Endodermal cell (in vitro differentiated cells): ENCODE results near the gene HDAC4. TPM values are rescaled to one million over a fixed set of nuclear protein-coding genes. Genes with fewer than 3 reads are reported as not detected.
A peak's percentile ranks its signal among the peaks of the same experiment; 100 is the strongest.

ENCODE experiments used
- DNase-seq: peaks from one replicate; pipeline ENCODE4 v3.0.0-alpha.2; 2017
- H3K27ac ChIP-seq: 2 replicates; pipeline ENCODE4 v1.5.1; 2013; ENCODE audit warnings: mild to moderate bottlenecking, low read depth, low read length, moderate library complexity
- H3K27me3 ChIP-seq: 2 replicates; pipeline ENCODE4 v1.6.1; 2013; ENCODE audit warnings: mild to moderate bottlenecking, low read length, moderate library complexity; ENCODE audit not compliant: insufficient read depth, control insufficient read depth, poor library complexity, severe bottlenecking
- H3K36me3 ChIP-seq: 2 replicates; pipeline ENCODE4 v1.7.0; 2013; ENCODE audit warnings: mild to moderate bottlenecking, low read length, moderate library complexity; ENCODE audit not compliant: control insufficient read depth, insufficient read depth
- H3K4me1 ChIP-seq: one replicate; pipeline ENCODE4 v1.7.0; 2013; ENCODE audit warnings: low read length; ENCODE audit not compliant: control insufficient read depth, insufficient read depth
- H3K4me3 ChIP-seq: 2 replicates; pipeline ENCODE4 v1.5.1; 2013; ENCODE audit warnings: mild to moderate bottlenecking, low read length, moderate library complexity
- H3K9ac ChIP-seq: 2 replicates; pipeline ENCODE4 v1.6.1; 2013; ENCODE audit warnings: mild to moderate bottlenecking, low read length, moderate library complexity; ENCODE audit not compliant: poor library complexity, severe bottlenecking; ENCODE audit errors: extremely low read depth
- H3K9me3 ChIP-seq: 2 replicates; pipeline ENCODE4 v1.6.1; 2013; ENCODE audit warnings: mild to moderate bottlenecking, low read length, moderate library complexity; ENCODE audit not compliant: control insufficient read depth
- H3K27ac Mint-ChIP-seq: 2 replicates; pipeline ENCODE4 v1.8.0; 2020; ENCODE audit warnings: mixed read lengths
- H3K27me3 Mint-ChIP-seq: 2 replicates; pipeline ENCODE4 v1.8.0; 2021; ENCODE audit warnings: mild to moderate bottlenecking, mixed read lengths; ENCODE audit not compliant: insufficient read depth
- H3K36me3 Mint-ChIP-seq: 2 replicates; pipeline ENCODE4 v1.8.0; 2020; ENCODE audit warnings: low read depth, mixed read lengths
- H3K4me1 Mint-ChIP-seq: 2 replicates; pipeline ENCODE4 v1.8.0; 2020; ENCODE audit warnings: mixed read lengths
- H3K4me3 Mint-ChIP-seq: 2 replicates; pipeline ENCODE4 v1.8.0; 2020; ENCODE audit warnings: mild to moderate bottlenecking, moderate library complexity, mixed read lengths
- H3K9me3 Mint-ChIP-seq: 2 replicates; pipeline ENCODE4 v1.8.0; 2020; ENCODE audit warnings: mild to moderate bottlenecking, mixed read lengths
- CTCF ChIP-seq: fragments of 200-600 bp; sonication (generic); conservative IDR thresholded peaks from 2 replicates; pipeline ENCODE4 v1.5.0; 2021; ENCODE audit warnings: antibody characterized with exemption, mild to moderate bottlenecking
- WGBS, 2 experiments: methylation state at CpG; one replicate each; pipeline versions ENCODE4 v1.1.5 to v1.1.7; 2013; ENCODE audit warnings: missing lambda C conversion rate in 2 of 2, mixed read lengths in 1 of 2; ENCODE audit not compliant: insufficient coverage in 1 of 2, insufficient read length in 1 of 2; 5-methylcytosine and 5-hydroxymethylcytosine counted together
- total RNA-seq, 2 donors: library from RNA; stranded (reverse); fragmentation: NEBNext Ultra II Directional in 1 of 2; extraction: Animal tissue kit (Norgen Biotek cat#: 25700) in 1 of 2; gene quantifications; 2 replicates in 1 of 2; 3 replicates in 1 of 2; pipeline ENCODE4 v1.2.1, GENCODE V29; 2021

The HDAC4 gene
- total RNA-seq, 2 donors from 2014 or later: 45.7 to 51.2 TPM

- Histone ChIP-seq H3K4me3 (no peak overlapping the region), H3K4me1 (peaks cover 14% of the 10 kb centered on the region), H3K36me3 (no peaks in the 10 kb centered on the region), H3K27me3 (no peaks in the 10 kb centered on the region), H3K9me3 (no peaks in the 10 kb centered on the region), H3K9ac (no peak overlapping the region), H3K27ac (no peak overlapping the region)
- no peaks in the 10 kb centered on the region for H3K36me3 Mint-ChIP-seq
- H3K27ac Mint-ChIP-seq: no peak overlapping the region
- no peak for TF ChIP-seq CTCF
- H3K9me3 Mint-ChIP-seq: no peaks in the 10 kb centered on the region
- 94 to 100% methylated on average over 5 to 9 of the region's 9 CpGs for WGBS, 2 experiments
- H3K4me1 Mint-ChIP-seq: peaks cover 34% of the 10 kb centered on the region
- DNase-seq: no peak
- no peaks in the 10 kb centered on the region for H3K27me3 Mint-ChIP-seq
- no peak overlapping the region for H3K4me3 Mint-ChIP-seq
Observed at GRCh38 chr2:239214725-239215124, 186.1 kb downstream of the HDAC4 start.

DNA sequence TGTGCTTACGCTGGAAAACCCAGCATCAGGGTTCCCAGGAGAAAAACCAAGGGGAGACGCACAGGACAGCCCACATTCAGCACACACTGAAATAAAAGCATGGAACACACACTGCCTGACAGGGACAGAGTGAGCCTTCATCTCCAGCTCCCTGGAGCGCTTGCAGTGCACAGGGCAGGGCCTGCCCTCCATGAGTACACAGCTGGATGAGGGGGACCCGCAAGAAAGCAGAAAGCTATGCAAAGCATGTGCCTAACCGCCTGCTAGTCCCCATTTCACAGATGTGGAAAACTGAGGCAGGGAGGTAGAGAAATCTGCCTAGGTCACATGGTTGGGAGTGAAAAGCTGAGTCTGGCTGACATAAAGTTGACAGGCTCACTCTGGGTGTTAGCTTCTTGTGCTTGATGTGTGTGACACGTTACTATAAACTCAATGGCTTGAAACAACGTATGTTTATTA, 187.1 kb downstream of the HDAC4 start:
- H3K4me1 ChIP-seq: peaks cover 14% of the 10 kb centered on the region
- H3K27ac Mint-ChIP-seq: no peak overlapping the region
- H3K27me3 Mint-ChIP-seq: no peaks in the 10 kb centered on the region
- no peaks in the 10 kb centered on the region for H3K36me3 ChIP-seq
- no peak for TF ChIP-seq CTCF
- no peak overlapping the region for H3K4me3 ChIP-seq
- H3K9me3 ChIP-seq: no peaks in the 10 kb centered on the region
- no peak overlapping the region for H3K9ac ChIP-seq
- no peak overlapping the region for H3K4me3 Mint-ChIP-seq
- 91 to 95% methylated on average over 5 to 7 of the region's 7 CpGs for WGBS, 2 experiments
- no peaks in the 10 kb centered on the region for H3K9me3 Mint-ChIP-seq
- H3K36me3 Mint-ChIP-seq: no peaks in the 10 kb centered on the region
- no peak overlapping the region for H3K27ac ChIP-seq
- H3K27me3 ChIP-seq: no peaks in the 10 kb centered on the region
- no peak for DNase-seq
- H3K4me1 Mint-ChIP-seq: peaks cover 37% of the 10 kb centered on the region

DNA sequence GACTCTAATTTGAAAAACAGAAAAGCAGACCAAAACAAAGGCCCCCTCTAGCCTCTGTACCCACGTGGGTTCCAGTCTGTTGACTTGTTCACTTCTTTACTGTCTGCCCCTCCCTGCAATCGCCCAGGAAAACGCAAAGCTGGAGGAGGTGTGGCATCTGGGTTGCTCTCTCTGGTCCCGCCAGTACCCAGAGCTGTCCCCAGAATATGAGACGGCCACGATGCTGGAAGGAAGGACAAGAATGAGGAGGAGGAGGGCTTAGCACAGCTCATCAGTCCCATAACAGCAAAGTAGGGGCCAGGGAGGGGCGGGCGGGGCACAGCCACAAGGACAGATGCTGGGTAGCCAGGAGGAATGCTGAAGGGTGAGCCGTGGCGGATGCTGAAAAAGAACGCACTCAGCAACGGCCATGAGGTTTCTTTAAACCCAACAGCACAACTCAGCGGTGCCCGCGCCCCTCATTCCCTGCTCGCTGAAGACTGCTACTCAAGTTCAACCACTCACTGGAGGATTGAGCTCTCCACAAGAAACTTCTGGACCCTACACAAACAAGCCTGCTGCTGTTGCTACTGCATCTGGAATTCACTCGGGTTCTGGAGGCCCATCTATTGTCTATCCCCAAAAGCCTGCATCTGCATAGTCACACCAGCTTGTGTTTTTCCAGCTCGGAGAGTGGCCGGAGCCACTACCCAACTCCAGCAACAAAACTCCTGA, 187.7 kb downstream of the HDAC4 start:
- no peak for DNase-seq
- Mint-ChIP-seq H3K36me3 (no peaks in the 10 kb centered on the region), H3K4me3 (no peak overlapping the region), H3K9me3 (no peaks in the 10 kb centered on the region), H3K4me1 (peaks cover 42% of the 10 kb centered on the region), H3K27ac (peak overlapping the region; percentile 35), H3K27me3 (no peaks in the 10 kb centered on the region)
- Histone ChIP-seq H3K9me3 (no peaks in the 10 kb centered on the region), H3K4me1 (peaks cover 14% of the 10 kb centered on the region), H3K4me3 (no peak overlapping the region), H3K36me3 (no peaks in the 10 kb centered on the region), H3K9ac (no peak overlapping the region), H3K27me3 (no peaks in the 10 kb centered on the region), H3K27ac (no peak overlapping the region)
- 81 to 85% methylated on average over 16 to 19 of the region's 19 CpGs for WGBS, 2 experiments
- no peak for TF ChIP-seq CTCF
